ENCODE data around the gene SLC9A3.

SLC9A3 gene

GRCh38 chr5:569868-570361 is 45.7 kb upstream of the SLC9A3 start:
- TF ChIP-seq CTCF (IDR thresholded peaks at IDR 0.05; ENCODE audit: insufficient read depth, missing control alignments): no peak
- FAIRE-seq (no peak), DNase-seq (ENCODE audit: insufficient read length, low spot score) (no peak)

- DNase-seq (ENCODE audit: insufficient read length, low spot score) (no peak), FAIRE-seq (no peak)
- TF ChIP-seq CTCF (IDR thresholded peaks at IDR 0.05; ENCODE audit: insufficient read depth, missing control alignments): no peak
Observed at GRCh38 chr5:569358-569867, 45.2 kb upstream of the SLC9A3 start.

- TF ChIP-seq CTCF (IDR thresholded peaks at IDR 0.05; ENCODE audit: insufficient read depth, missing control alignments): no peak
- no peak for DNase-seq (ENCODE audit: insufficient read length, low spot score)
- FAIRE-seq: no peak
Observed at GRCh38 chr5:568809-569208, 44.6 kb upstream of the SLC9A3 start.

- no peak for TF ChIP-seq CTCF (IDR thresholded peaks at IDR 0.05; ENCODE audit: insufficient read depth, missing control alignments)
- no peak for DNase-seq (ENCODE audit: insufficient read length, low spot score)
Observed at GRCh38 chr5:568061-568781, 44.0 kb upstream of the SLC9A3 start.

GRCh38 chr5:567664-568060 is 43.4 kb upstream of the SLC9A3 start:
- TF ChIP-seq CTCF (IDR thresholded peaks at IDR 0.05; ENCODE audit: insufficient read depth, missing control alignments): no peak
- DNase-seq (ENCODE audit: insufficient read length, low spot score) (no peak), FAIRE-seq (no peak)

More at GRCh38 chr5:568061-568781, 44.0 kb upstream of the SLC9A3 start:
- no peak for FAIRE-seq

GRCh38 chr5:566636-567309 is 42.5 kb upstream of the SLC9A3 start:
- no peak for TF ChIP-seq CTCF (IDR thresholded peaks at IDR 0.05; ENCODE audit: insufficient read depth, missing control alignments)
- no peak for DNase-seq (ENCODE audit: insufficient read length, low spot score)
- FAIRE-seq: no peak
